H9 (cell line): ENCODE measurements around the gene TRHDE. TPM values are rescaled to one million over a fixed set of nuclear protein-coding genes. Genes with fewer than 3 reads are reported as not detected.
"Not testable (repeated sequence)": the region's sequence is repeated elsewhere in the genome, so short reads cannot be mapped to it uniquely, and the experiment has no call there.

Source experiments
- DNase-seq: peaks from one replicate; pipeline ENCODE4 v3.0.0-alpha.2; 2017
- H2AFZ ChIP-seq: one replicate; pipeline ENCODE4 v1.6.1; 2013; ENCODE audit warnings: mild to moderate bottlenecking, low read length, control low read depth, moderate library complexity
- H2AK5ac ChIP-seq: 2 replicates; pipeline ENCODE4 v1.6.1; 2013; ENCODE audit warnings: low read length, control low read depth, mixed read lengths; ENCODE audit not compliant: insufficient read length
- H2BK120ac ChIP-seq: one replicate; pipeline ENCODE4 v1.6.1; 2013; ENCODE audit warnings: low read depth, mild to moderate bottlenecking, low read length, control low read depth, inconsistent platforms; ENCODE audit not compliant: poor library complexity, severe bottlenecking
- H2BK12ac ChIP-seq: 2 replicates; pipeline ENCODE4 v1.6.1; 2013; ENCODE audit warnings: low read length, control low read depth, mixed read lengths, low read depth; ENCODE audit not compliant: insufficient read length
- H2BK15ac ChIP-seq: 2 replicates; pipeline ENCODE4 v1.6.1; 2013; ENCODE audit warnings: low read depth, low read length, control low read depth
- H2BK20ac ChIP-seq: one replicate; pipeline ENCODE4 v1.6.1; 2013; ENCODE audit warnings: low read depth, mild to moderate bottlenecking, low read length, control low read depth, inconsistent platforms; ENCODE audit not compliant: poor library complexity, severe bottlenecking
- H2BK5ac ChIP-seq: 2 replicates; pipeline ENCODE4 v1.6.1; 2013; ENCODE audit warnings: low read length, control low read depth, mixed read lengths; ENCODE audit not compliant: insufficient read length
- H3K14ac ChIP-seq: 2 replicates; pipeline ENCODE4 v1.6.1; 2013; ENCODE audit warnings: low read length, control low read depth; ENCODE audit not compliant: insufficient read depth
- H3K18ac ChIP-seq: 2 replicates; pipeline ENCODE4 v1.6.1; 2013; ENCODE audit warnings: low read depth, mild to moderate bottlenecking, mixed read lengths, low read length, control low read depth; ENCODE audit not compliant: insufficient read length
- H3K23ac ChIP-seq: 2 replicates; pipeline ENCODE4 v1.6.1; 2013; ENCODE audit warnings: low read length, control low read depth, mixed read lengths, low read depth; ENCODE audit not compliant: insufficient read length
- H3K23me2 ChIP-seq: 2 replicates; pipeline ENCODE4 v1.6.1; 2013; ENCODE audit warnings: low read depth, mild to moderate bottlenecking, mixed read lengths, low read length, control low read depth; ENCODE audit not compliant: insufficient read length, poor library complexity, severe bottlenecking
- H3K27ac ChIP-seq: 2 replicates; pipeline ENCODE4 v1.5.1; 2013; ENCODE audit warnings: low read length, control low read depth, mixed read lengths, low read depth; ENCODE audit not compliant: insufficient read length
- H3K27me3 ChIP-seq: 2 replicates; pipeline ENCODE4 v1.6.1; 2013; ENCODE audit warnings: low read length, control low read depth, inconsistent platforms; ENCODE audit not compliant: insufficient read depth
- H3K4ac ChIP-seq: 2 replicates; pipeline ENCODE4 v1.6.1; 2013; ENCODE audit warnings: low read depth, mild to moderate bottlenecking, control low read depth, inconsistent platforms, low read length, moderate library complexity
- H3K4me1 ChIP-seq: 2 replicates; pipeline ENCODE4 v1.6.1; 2013; ENCODE audit warnings: low read length, control low read depth, inconsistent platforms; ENCODE audit not compliant: insufficient read depth
- H3K4me2 ChIP-seq: 2 replicates; pipeline ENCODE4 v1.6.1; 2013; ENCODE audit warnings: low read length, control low read depth, mixed read lengths; ENCODE audit not compliant: insufficient read length, insufficient read depth
- H3K56ac ChIP-seq: 2 replicates; pipeline ENCODE4 v1.6.1; 2013; ENCODE audit warnings: low read depth, mild to moderate bottlenecking, mixed read lengths, low read length, control low read depth; ENCODE audit not compliant: insufficient read length
- H3K79me1 ChIP-seq: 2 replicates; pipeline ENCODE4 v1.6.1; 2013; ENCODE audit warnings: low read depth, mild to moderate bottlenecking, moderate library complexity, low read length, control low read depth, inconsistent platforms; ENCODE audit not compliant: insufficient read depth, poor library complexity, severe bottlenecking
- H3K79me2 ChIP-seq: 2 replicates; pipeline ENCODE4 v1.6.1; 2013; ENCODE audit warnings: low read length, control low read depth, inconsistent platforms; ENCODE audit not compliant: insufficient read depth
- H3K9ac ChIP-seq: 2 replicates; pipeline ENCODE4 v1.6.1; 2013; ENCODE audit warnings: low read length, control low read depth, mixed read lengths; ENCODE audit not compliant: insufficient read length; ENCODE audit errors: extremely low read depth
- H3K9me3 ChIP-seq: one replicate; pipeline ENCODE4 v1.6.1; 2013; ENCODE audit warnings: low read depth, low read length, inconsistent platforms; ENCODE audit not compliant: control insufficient read depth
- H3T11ph ChIP-seq: one replicate; pipeline ENCODE4 v1.6.1; 2013; ENCODE audit warnings: mild to moderate bottlenecking, low read length, control low read depth, inconsistent platforms
- H4K20me1 ChIP-seq: one replicate; pipeline ENCODE4 v1.6.1; 2013; ENCODE audit not compliant: control insufficient read depth, insufficient read length, insufficient read depth
- H4K5ac ChIP-seq: 2 replicates; pipeline ENCODE4 v1.6.1; 2013; ENCODE audit warnings: low read depth, mild to moderate bottlenecking, mixed read lengths, low read length, control low read depth; ENCODE audit not compliant: insufficient read length
- H4K8ac ChIP-seq: replicated peaks from 2 replicates; pipeline ENCODE4 v1.6.1; 2013; ENCODE audit warnings: low read length, control low read depth, mixed read lengths, low read depth; ENCODE audit not compliant: insufficient read length
- H4K91ac ChIP-seq: 2 replicates; pipeline ENCODE4 v1.6.1; 2013; ENCODE audit warnings: low read depth, mild to moderate bottlenecking, moderate library complexity, mixed read lengths, low read length, control low read depth; ENCODE audit not compliant: insufficient read length
- H3K27ac Mint-ChIP-seq, 3 experiments: 2 replicates in 2 of 3; 3 replicates in 1 of 3; pipeline ENCODE4 v1.8.0; 2020 to 2021; ENCODE audit warnings: mixed read lengths in 3 of 3, mild to moderate bottlenecking in 1 of 3, moderate library complexity in 1 of 3
- H3K27me3 Mint-ChIP-seq: 2 replicates; pipeline ENCODE4 v1.8.0; 2021; ENCODE audit warnings: low read depth, mild to moderate bottlenecking, moderate library complexity, mixed read lengths
- H3K36me3 Mint-ChIP-seq, 3 experiments: 2 replicates in 2 of 3; 3 replicates in 1 of 3; pipeline ENCODE4 v1.8.0; 2020 to 2021; ENCODE audit warnings: low read depth in 3 of 3, mixed read lengths in 3 of 3; ENCODE audit not compliant: insufficient read depth in 1 of 3
- H3K4me1 Mint-ChIP-seq, 2 experiments: 2 replicates each; pipeline ENCODE4 v1.8.0; 2020; ENCODE audit warnings: mixed read lengths in 2 of 2
- H3K4me3 Mint-ChIP-seq, 2 experiments: 2 replicates in 1 of 2; 3 replicates in 1 of 2; pipeline ENCODE4 v1.8.0; 2020 to 2021; ENCODE audit warnings: mild to moderate bottlenecking in 2 of 2, mixed read lengths in 2 of 2, moderate library complexity in 1 of 2
- H3K9me3 Mint-ChIP-seq, 2 experiments: 2 replicates in 1 of 2; 3 replicates in 1 of 2; pipeline ENCODE4 v1.8.0; 2020; ENCODE audit warnings: mild to moderate bottlenecking in 2 of 2, mixed read lengths in 2 of 2, moderate library complexity in 1 of 2
- WGBS: extraction: QIAGEN DNeasy Blood & Tissue Kit; methylation state at CpG from one replicate; pipeline ENCODE4 v1.1.7; 2013; ENCODE audit warnings: missing lambda C conversion rate, low lambda C conversion rate, mixed read lengths; ENCODE audit not compliant: insufficient read length; ENCODE audit errors: extremely low coverage; 5-methylcytosine and 5-hydroxymethylcytosine counted together
- total RNA-seq: library from RNA; stranded (reverse); gene quantifications from 2 replicates; pipeline ENCODE4 v1.2.1, GENCODE V29; 2021
- TF ChIP-seq, protein P1 (sequence below): fragments of 200-600 bp; sonication (generic); conservative IDR thresholded peaks from 3 replicates; pipeline ENCODE4 v1.8.0; 2021; ENCODE audit warnings: antibody characterized with exemption, mild to moderate bottlenecking

TRHDE gene
- total RNA-seq, 1 experiment from 2014 or later, result 1.0 TPM

DNA sequence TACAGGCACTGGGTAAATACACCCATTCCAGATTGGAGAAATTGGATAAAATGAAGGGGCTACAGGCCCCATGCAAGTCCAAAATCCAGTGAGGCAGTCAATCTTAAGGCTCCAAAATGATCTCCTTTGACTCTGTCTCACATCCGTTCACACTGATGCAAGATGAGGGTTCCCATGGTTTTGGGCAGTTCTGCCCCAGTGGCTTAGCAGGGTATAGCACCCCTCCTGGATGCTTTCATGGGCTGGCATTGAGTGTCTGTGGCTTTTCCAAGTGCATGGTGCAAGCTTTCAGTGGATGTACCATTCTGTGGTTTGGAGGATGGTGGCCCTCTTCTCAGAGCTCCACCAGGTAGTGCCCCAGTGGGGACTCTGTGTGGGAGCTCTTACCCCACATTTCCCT, 427.2 kb downstream of the TRHDE start:
- H4K91ac ChIP-seq, result no peak overlapping the region
- no CpG with 5 or more reads among the region's 1 CpG for WGBS
- H3K14ac ChIP-seq, result no peak overlapping the region
- H3K4me3 Mint-ChIP-seq, result no peak overlapping the region
- no peak overlapping the region for H3K9ac ChIP-seq
- H3K4me2 ChIP-seq, result no peak overlapping the region
- H4K20me1 ChIP-seq, result no peaks in the 10 kb centered on the region
- no peak overlapping the region for H2AK5ac ChIP-seq
- H3K27me3 Mint-ChIP-seq, result no peaks in the 10 kb centered on the region
- H3K56ac ChIP-seq, result no peak overlapping the region
- H2BK120ac ChIP-seq, result no peak overlapping the region
- no peak overlapping the region for H2BK12ac ChIP-seq
- H4K5ac ChIP-seq, result no peak overlapping the region
- H3K9me3 Mint-ChIP-seq, result peaks cover 19 to 25% of the 10 kb centered on the region in 2 experiments
- no peak overlapping the region for H3T11ph ChIP-seq
- H3K23ac ChIP-seq, result no peak overlapping the region
- peaks cover 10 to 26% (median 19%) of the 10 kb centered on the region in 3 experiments for H3K36me3 Mint-ChIP-seq
- no peak overlapping the region for H2BK15ac ChIP-seq
- H3K18ac ChIP-seq, result no peak overlapping the region
- TF ChIP-seq, protein P1, sequence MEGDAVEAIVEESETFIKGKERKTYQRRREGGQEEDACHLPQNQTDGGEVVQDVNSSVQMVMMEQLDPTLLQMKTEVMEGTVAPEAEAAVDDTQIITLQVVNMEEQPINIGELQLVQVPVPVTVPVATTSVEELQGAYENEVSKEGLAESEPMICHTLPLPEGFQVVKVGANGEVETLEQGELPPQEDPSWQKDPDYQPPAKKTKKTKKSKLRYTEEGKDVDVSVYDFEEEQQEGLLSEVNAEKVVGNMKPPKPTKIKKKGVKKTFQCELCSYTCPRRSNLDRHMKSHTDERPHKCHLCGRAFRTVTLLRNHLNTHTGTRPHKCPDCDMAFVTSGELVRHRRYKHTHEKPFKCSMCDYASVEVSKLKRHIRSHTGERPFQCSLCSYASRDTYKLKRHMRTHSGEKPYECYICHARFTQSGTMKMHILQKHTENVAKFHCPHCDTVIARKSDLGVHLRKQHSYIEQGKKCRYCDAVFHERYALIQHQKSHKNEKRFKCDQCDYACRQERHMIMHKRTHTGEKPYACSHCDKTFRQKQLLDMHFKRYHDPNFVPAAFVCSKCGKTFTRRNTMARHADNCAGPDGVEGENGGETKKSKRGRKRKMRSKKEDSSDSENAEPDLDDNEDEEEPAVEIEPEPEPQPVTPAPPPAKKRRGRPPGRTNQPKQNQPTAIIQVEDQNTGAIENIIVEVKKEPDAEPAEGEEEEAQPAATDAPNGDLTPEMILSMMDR, result peak; percentile 30; the same call in 1 of the 3 replicates
- H3K4ac ChIP-seq, result no peak overlapping the region
- H2BK20ac ChIP-seq, result no peak overlapping the region
- H3K79me2 ChIP-seq, result no peaks in the 10 kb centered on the region
- no peak overlapping the region for H2AFZ ChIP-seq
- H3K27me3 ChIP-seq, result no peaks in the 10 kb centered on the region
- peaks cover 0 to 13% of the 10 kb centered on the region in 2 experiments; a peak in 2 of 4 replicates for H3K4me1 Mint-ChIP-seq
- H3K23me2 ChIP-seq, result no peaks in the 10 kb centered on the region
- no peak overlapping the region for H3K27ac Mint-ChIP-seq
- H3K27ac ChIP-seq, result no peak overlapping the region
- H4K8ac ChIP-seq, result no peak overlapping the region
- no peaks in the 10 kb centered on the region for H3K4me1 ChIP-seq
- H2BK5ac ChIP-seq, result no peak overlapping the region
- no peak for DNase-seq
- H3K79me1 ChIP-seq, result no peaks in the 10 kb centered on the region
- H3K9me3 ChIP-seq, result no peaks in the 10 kb centered on the region

DNA sequence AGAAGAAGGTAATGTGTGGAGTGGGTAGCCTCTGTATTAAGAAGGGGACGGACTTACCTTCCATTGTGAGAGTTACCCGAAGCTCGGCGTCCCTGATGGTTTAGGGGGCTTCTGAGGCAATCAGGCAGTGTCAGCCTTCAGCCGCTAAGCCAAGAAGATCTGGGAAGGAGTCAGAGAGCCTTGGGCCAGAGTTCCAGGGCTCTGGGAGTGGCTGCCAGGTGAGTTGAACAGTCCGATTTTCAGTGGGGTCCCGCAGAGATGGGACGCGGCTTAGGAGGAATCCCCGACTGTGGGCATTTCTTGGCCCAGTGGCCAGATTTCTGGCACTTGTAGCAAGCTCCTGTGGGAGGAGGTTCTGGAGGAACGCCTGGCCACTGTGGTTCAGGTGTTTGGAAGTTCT, 439.9 kb downstream of the TRHDE start:
- not testable (repeated sequence) for H3K14ac ChIP-seq, H3K4me2 ChIP-seq, H3K23me2 ChIP-seq, H2BK12ac ChIP-seq, H3K79me2 ChIP-seq, DNase-seq, H3K4me1 ChIP-seq, H3K27me3 ChIP-seq, H2BK120ac ChIP-seq, H3K79me1 ChIP-seq, H2BK5ac ChIP-seq, H4K91ac ChIP-seq, H4K8ac ChIP-seq, H3K4ac ChIP-seq, H2BK20ac ChIP-seq, H3T11ph ChIP-seq, H3K27ac ChIP-seq, H3K27me3 Mint-ChIP-seq, H3K23ac ChIP-seq, H4K5ac ChIP-seq, H3K9ac ChIP-seq, H2BK15ac ChIP-seq, H4K20me1 ChIP-seq, H2AFZ ChIP-seq, H3K9me3 ChIP-seq, H2AK5ac ChIP-seq, H3K18ac ChIP-seq, H3K4me3 Mint-ChIP-seq, H3K27ac Mint-ChIP-seq, H3K56ac ChIP-seq
- Mint-ChIP-seq H3K9me3 (peaks cover 5 to 11% of the 10 kb centered on the region in 2 experiments; a peak in 4 of 5 replicates), H3K36me3 (peaks cover 0 to 13% (median 11%) of the 10 kb centered on the region in 3 experiments; a peak in 5 of 7 replicates), H3K4me1 (peaks cover 9 to 17% of the 10 kb centered on the region in 2 experiments; a peak in 3 of 4 replicates)
- WGBS, result no CpG with 5 or more reads among the region's 11 CpGs
